AML-193 (cell line): ENCODE measurements around the gene DCLK3.
A peak's percentile ranks its signal among the peaks of the same experiment; 100 is the strongest.

ENCODE experiments used
- DNase-seq, 2 experiments: peaks; one replicate each; lab custom pipeline; 2025; lab: John Stamatoyannopoulos, UW

Gene DCLK3

GRCh38 chr3:36769926-36770325 lies 5.6 kb upstream of the DCLK3 start:
- no peak for DNase-seq

- DNase-seq = no peak
Observed at GRCh38 chr3:36765104-36765503, 751 bp upstream of the DCLK3 start.

GRCh38 chr3:36764704-36765038 lies 318 bp upstream of the DCLK3 start:
- no peak for DNase-seq

- DNase-seq = no peak
Observed at GRCh38 chr3:36762918-36763849, 1.2 kb downstream of the DCLK3 start.

GRCh38 chr3:36761779-36762178 lies 2.6 kb downstream of the DCLK3 start:
- DNase-seq = no peak

- DNase-seq = no peak
Observed at GRCh38 chr3:36756269-36756668, 8.1 kb downstream of the DCLK3 start.

- DNase-seq = no peak
Observed at GRCh38 chr3:36751326-36751725, 13.0 kb downstream of the DCLK3 start.

GRCh38 chr3:36750737-36751136 lies 13.6 kb downstream of the DCLK3 start:
- DNase-seq = no peak

GRCh38 chr3:36744763-36745162 lies 19.6 kb downstream of the DCLK3 start:
- no peak for DNase-seq

- no peak for DNase-seq
Observed at GRCh38 chr3:36743826-36744225, 20.5 kb downstream of the DCLK3 start.

- DNase-seq = no peak
Observed at GRCh38 chr3:36741285-36741684, 23.1 kb downstream of the DCLK3 start.

GRCh38 chr3:36740787-36741186 lies 23.6 kb downstream of the DCLK3 start:
- DNase-seq = no peak

- DNase-seq = no peak
Observed at GRCh38 chr3:36738702-36739101, 25.7 kb downstream of the DCLK3 start.

GRCh38 chr3:36736301-36736700 lies 28.1 kb downstream of the DCLK3 start:
- no peak for DNase-seq

- no peak for DNase-seq
Observed at GRCh38 chr3:36734742-36735141, 29.6 kb downstream of the DCLK3 start.

GRCh38 chr3:36733723-36734122 lies 30.6 kb downstream of the DCLK3 start:
- DNase-seq = no peak

GRCh38 chr3:36733162-36733696 lies 31.1 kb downstream of the DCLK3 start:
- no peak for DNase-seq

GRCh38 chr3:36730966-36731365 lies 33.4 kb downstream of the DCLK3 start:
- no peak for DNase-seq

- peak; percentile 44 to 68 for DNase-seq
Observed at GRCh38 chr3:36729204-36730056, 34.9 kb downstream of the DCLK3 start.

- no peak for DNase-seq
Observed at GRCh38 chr3:36714343-36715086, 49.8 kb downstream of the DCLK3 start.

- no peak for DNase-seq
Observed at GRCh38 chr3:36713904-36714303, 50.4 kb downstream of the DCLK3 start.

GRCh38 chr3:36710606-36711005 lies 53.7 kb downstream of the DCLK3 start:
- no peak for DNase-seq
